K562 (cell line): Measurements from ENCODE around the gene ATXN1L. TPM values are rescaled to one million over a fixed set of nuclear protein-coding genes. Genes with fewer than 3 reads are reported as not detected.

Experiments used
- ARID4B ChIP-seq: sonication (generic); formaldehyde crosslinking; IDR thresholded peaks from 2 replicates; pipeline ENCODE4 v1.8.0; 2022; ENCODE audit warnings: mild to moderate bottlenecking, missing genetic modification reagents
- ATF7 ChIP-seq: fragments of 450-650 bp; IDR thresholded peaks from 2 replicates; pipeline ENCODE4 v1.7.1; 2014; ENCODE audit warnings: mild to moderate bottlenecking, moderate library complexity
- BMI1 ChIP-seq: fragments of 150-350 bp; IDR thresholded peaks from 2 replicates; pipeline ENCODE4 v1.6.1; 2014; ENCODE audit warnings: low read length
- BRF1 ChIP-seq: IDR thresholded peaks from 3 replicates; pipeline ENCODE4 v1.6.1; 2011; ENCODE audit warnings: borderline replicate concordance, mild to moderate bottlenecking; ENCODE audit not compliant: insufficient read length; ENCODE audit errors: extremely low read depth
- KLF16 ChIP-seq: IDR thresholded peaks from 2 replicates; pipeline ENCODE4 v1.6.1; 2016; ENCODE audit warnings: antibody characterized with exemption
- POU5F1 ChIP-seq: fragments of 150-350 bp; IDR thresholded peaks from 2 replicates; pipeline ENCODE4 v1.6.1; 2014; ENCODE audit warnings: borderline replicate concordance, low read length, low read depth, mild to moderate bottlenecking; ENCODE audit not compliant: partially characterized antibody
- SP2 ChIP-seq: IDR thresholded peaks from 2 replicates; pipeline ENCODE4 v1.6.1; 2011; ENCODE audit warnings: mild to moderate bottlenecking, low read depth, low read length, moderate library complexity; ENCODE audit not compliant: poor library complexity, severe bottlenecking; ENCODE audit errors: extremely low read depth
- SREBF2 ChIP-seq: sonication (generic); formaldehyde crosslinking; IDR thresholded peaks from 2 replicates; pipeline ENCODE4 v1.4.0; 2020; ENCODE audit warnings: mild to moderate bottlenecking, missing genetic modification reagents
- TAL1 ChIP-seq: fragments of 450-650 bp; IDR thresholded peaks from 2 replicates; pipeline ENCODE4 v1.6.1; 2016; ENCODE audit warnings: mild to moderate bottlenecking
- ZNF318 ChIP-seq, 2 experiments: fragments of 450-650 bp; IDR thresholded peaks; 2 replicates each; pipeline ENCODE4 v1.6.1; 2016; ENCODE audit warnings: mild to moderate bottlenecking in 2 of 2, borderline replicate concordance in 1 of 2, low read depth in 1 of 2, moderate library complexity in 1 of 2
- ZNF589 ChIP-seq: fragments of 200-800 bp; sonication (Bioruptor generic); IDR thresholded peaks from 2 replicates; pipeline ENCODE4 v1.6.1; 2016; ENCODE audit warnings: low read depth, missing genetic modification characterization, missing compliant biosample characterization
- ZNF696 ChIP-seq: fragments of 250-450 bp; sonication (Bioruptor Pico); conservative IDR thresholded peaks from 2 replicates; pipeline ENCODE4 v1.4.0; 2020; ENCODE audit warnings: mild to moderate bottlenecking, moderate library complexity
- ZSCAN32 ChIP-seq: fragments of 450-650 bp; formaldehyde crosslinking; IDR thresholded peaks from 2 replicates; pipeline ENCODE4 v1.4.0; 2020; ENCODE audit warnings: mild to moderate bottlenecking, moderate library complexity
- polyA plus RNA-seq, 8 experiments: library from polyadenylated mRNA; depleted of rRNA in 4 of 8; stranded (reverse) in 5 of 8; unstranded in 3 of 8; fragments of >200 nt; fragmentation: Nextera tagmentation in 2 of 8; fragmentation: Illumina TruSeq in 1 of 8; extraction: Ambion mirVana in 2 of 8; extraction: Trizol in 1 of 8; gene quantifications; 2 replicates each; pipeline versions ENCODE4 v1.2.1 to v1.2.3, GENCODE V29; 2011 to 2014; ENCODE audit warnings: inconsistent platforms in 1 of 8, missing spikeins in 1 of 8
- total RNA-seq, 7 experiments: library from RNA; depleted of rRNA in 6 of 7; stranded (reverse); fragments of >200 nt in 6 of 7; fragmentation: Illumina TruSeq in 2 of 7; extraction: Trizol in 2 of 7; gene quantifications; 2 replicates each; pipeline versions ENCODE4 v1.2.1 to v1.2.3, GENCODE V29; 2011 to 2021; ENCODE audit warnings: low replicate concordance in 1 of 7

Gene ATXN1L
- total and polyA plus RNA-seq, 9 of the 15 experiments (the other 6 are each of a cell fraction or from before 2014, with no cell fraction given): 1.4 to 11.3 (median 9.3) TPM

- TF ChIP-seq ZNF318 (IDR thresholded peaks at IDR 0.05; ENCODE audit: borderline replicate concordance in 1 of 2, low read depth in 1 of 2) (no peak), SREBF2 (no peak), BMI1 (no peak), ATF7 (peak; percentile 59; the same call in 1 of the 2 replicates), BRF1 (no peak), ZNF696 (CRISPR knock-in tag) (no peak), POU5F1 (no peak), ZSCAN32 (CRISPR knock-in tag) (peak; percentile 71; the same call in 1 of the 2 replicates), KLF16 (no peak), SP2 (no peak), ARID4B (CRISPR knock-in tag) (no peak), ZNF589 (CRISPR knock-in tag) (no peak), TAL1 (no peak)
These were observed 39.5 kb downstream of the ATXN1L start (continued) for GRCh38 chr16:71885261-71885650.
